ENCODE results near the gene EIF4G3.
"Not testable (repeated sequence)": the region's sequence is repeated elsewhere in the genome, so short reads cannot be mapped to it uniquely, and the experiment has no call there.

The EIF4G3 gene

GRCh38 chr1:20875198-20875973 lies 301.3 kb downstream of the EIF4G3 start:
- no peak for DNase-seq (ENCODE audit: low read depth)

- no peak for DNase-seq (ENCODE audit: low read depth)
Measured at GRCh38 chr1:20873311-20873710, 303.4 kb downstream of the EIF4G3 start.

- no peak for DNase-seq (ENCODE audit: low read depth)
Measured at GRCh38 chr1:20871419-20871818, 305.3 kb downstream of the EIF4G3 start.

GRCh38 chr1:20870718-20871117 lies 306.0 kb downstream of the EIF4G3 start:
- no peak for DNase-seq (ENCODE audit: low read depth)

GRCh38 chr1:20868263-20868662 lies 308.4 kb downstream of the EIF4G3 start:
- DNase-seq (ENCODE audit: low read depth), result no peak

GRCh38 chr1:20867847-20868246 lies 308.9 kb downstream of the EIF4G3 start:
- no peak for DNase-seq (ENCODE audit: low read depth)

- no peak for DNase-seq (ENCODE audit: low read depth)
Measured at GRCh38 chr1:20867062-20867461, 309.6 kb downstream of the EIF4G3 start.

- DNase-seq (ENCODE audit: low read depth), result no peak
Measured at GRCh38 chr1:20865001-20865400, 311.7 kb downstream of the EIF4G3 start.

- no peak for DNase-seq (ENCODE audit: low read depth)
Measured at GRCh38 chr1:20854529-20854928, 322.2 kb downstream of the EIF4G3 start.

- not testable (repeated sequence) for DNase-seq (ENCODE audit: low read depth)
Measured at GRCh38 chr1:20851791-20852190, 324.9 kb downstream of the EIF4G3 start.

GRCh38 chr1:20850021-20850420 lies 326.7 kb downstream of the EIF4G3 start:
- DNase-seq (ENCODE audit: low read depth), result no peak

- DNase-seq (ENCODE audit: low read depth), result no peak
Measured at GRCh38 chr1:20849100-20849499, 327.6 kb downstream of the EIF4G3 start.

GRCh38 chr1:20848162-20848561 lies 328.5 kb downstream of the EIF4G3 start:
- DNase-seq (ENCODE audit: low read depth), result no peak

GRCh38 chr1:20847611-20848080 lies 329.1 kb downstream of the EIF4G3 start:
- peak; percentile 34 for DNase-seq (ENCODE audit: low read depth)

- no peak for DNase-seq (ENCODE audit: low read depth)
Measured at GRCh38 chr1:20846461-20847374, 330.0 kb downstream of the EIF4G3 start.

- no peak for DNase-seq (ENCODE audit: low read depth)
Measured at GRCh38 chr1:20840731-20841130, 336.0 kb downstream of the EIF4G3 start.

GRCh38 chr1:20837554-20838192 lies 339.0 kb downstream of the EIF4G3 start:
- DNase-seq (ENCODE audit: low read depth), result no peak

- no peak for DNase-seq (ENCODE audit: low read depth)
Measured at GRCh38 chr1:20836230-20836629, 340.5 kb downstream of the EIF4G3 start.

GRCh38 chr1:20834780-20835179 lies 341.9 kb downstream of the EIF4G3 start:
- no peak for DNase-seq (ENCODE audit: low read depth)

GRCh38 chr1:20834192-20834591 lies 342.5 kb downstream of the EIF4G3 start:
- DNase-seq (ENCODE audit: low read depth), result no peak

- no peak for DNase-seq (ENCODE audit: low read depth)
Measured at GRCh38 chr1:20830378-20830777, 346.3 kb downstream of the EIF4G3 start.

GRCh38 chr1:20829946-20830345 lies 346.8 kb downstream of the EIF4G3 start:
- no peak for DNase-seq (ENCODE audit: low read depth)
